ENCODE results near the gene FREM2. TPM values are rescaled to one million over a fixed set of nuclear protein-coding genes. Genes with fewer than 3 reads are reported as not detected.

Gene FREM2
- total RNA-seq, 1 donor from 2014 or later = 0.03 TPM

GRCh38 chr13:38804536-38804935 lies 117.7 kb downstream of the FREM2 start:
- DNase-seq (ENCODE audit: missing footprints) (no peak), ATAC-seq (no peak)
- intact Hi-C loops (cut with DNase I) = no loop called here

DNA sequence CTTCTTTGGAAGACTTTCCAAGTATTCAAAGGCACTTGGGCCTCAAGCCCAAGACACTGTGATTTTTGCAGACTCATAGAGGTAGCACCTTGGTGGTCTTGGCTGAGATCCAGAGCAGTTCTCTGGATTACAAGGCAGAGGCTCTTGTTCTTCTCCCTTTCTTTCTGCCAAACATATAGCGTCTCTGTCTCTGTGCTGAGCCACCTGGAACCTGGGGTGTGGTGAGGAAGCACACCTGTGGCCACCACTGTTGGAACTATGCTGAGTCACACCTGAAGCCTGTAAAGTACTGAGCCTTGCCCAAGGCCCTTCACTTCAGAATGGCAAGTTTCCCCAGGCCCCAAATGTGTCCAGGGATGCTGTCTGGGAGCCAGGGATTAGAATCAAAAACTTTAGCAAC lies 127.5 kb downstream of the FREM2 start:
- intact Hi-C loops (cut with DNase I) = no loop called here
- DNase-seq (ENCODE audit: missing footprints) (no peak), ATAC-seq (no peak)

DNA sequence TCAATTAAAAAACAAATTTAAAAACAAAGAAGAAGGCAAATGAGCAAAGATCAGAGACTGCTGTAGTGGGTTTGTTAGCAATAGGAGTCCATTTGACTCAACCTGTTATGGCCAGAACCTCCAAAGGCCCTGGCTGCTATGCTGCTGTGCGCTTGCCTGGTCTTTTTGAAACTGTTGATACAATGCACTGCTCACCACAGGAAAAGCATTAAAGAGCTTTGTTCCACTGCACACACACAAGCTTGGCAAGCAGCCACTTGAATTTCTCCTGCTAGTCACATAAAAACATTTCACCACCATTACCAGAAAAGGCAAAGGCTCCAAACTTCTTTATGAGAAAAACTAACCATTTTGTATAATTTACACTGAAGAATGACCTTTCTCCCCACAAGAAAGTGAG lies 132.2 kb downstream of the FREM2 start:
- intact Hi-C loops (cut with DNase I) = no loop called here
- DNase-seq (ENCODE audit: missing footprints) = no peak
- ATAC-seq = no peak

- intact Hi-C loops (cut with DNase I) = no loop called here
- DNase-seq (ENCODE audit: missing footprints) (no peak), ATAC-seq (no peak)
Observed at GRCh38 chr13:38819596-38819995, 132.7 kb downstream of the FREM2 start.

- ATAC-seq = no peak
Observed at GRCh38 chr13:38821770-38822551, 135.1 kb downstream of the FREM2 start.

GRCh38 chr13:38824342-38824741 lies 137.5 kb downstream of the FREM2 start:
- no peak for DNase-seq (ENCODE audit: missing footprints)
- intact Hi-C loops (cut with DNase I) = no loop called here
- no peak for ATAC-seq

More at GRCh38 chr13:38821770-38822551, 135.1 kb downstream of the FREM2 start:
- intact Hi-C loops (cut with DNase I) = no loop called here
- no peak for DNase-seq (ENCODE audit: missing footprints)

- intact Hi-C loops (cut with DNase I) = no loop called here
- ATAC-seq = no peak
- no peak for DNase-seq (ENCODE audit: missing footprints)
Observed at GRCh38 chr13:38826182-38826813, 139.4 kb downstream of the FREM2 start.

GRCh38 chr13:38830442-38831045 lies 143.7 kb downstream of the FREM2 start:
- no peak for ATAC-seq
- no peak for DNase-seq (ENCODE audit: missing footprints)

GRCh38 chr13:38844581-38844980 lies 157.7 kb downstream of the FREM2 start:
- ATAC-seq (no peak), DNase-seq (ENCODE audit: missing footprints) (no peak)
- intact Hi-C loops (cut with DNase I) = no loop called here

More at GRCh38 chr13:38830442-38831045, 143.7 kb downstream of the FREM2 start:
- intact Hi-C loops (cut with DNase I) = no loop called here

DNA sequence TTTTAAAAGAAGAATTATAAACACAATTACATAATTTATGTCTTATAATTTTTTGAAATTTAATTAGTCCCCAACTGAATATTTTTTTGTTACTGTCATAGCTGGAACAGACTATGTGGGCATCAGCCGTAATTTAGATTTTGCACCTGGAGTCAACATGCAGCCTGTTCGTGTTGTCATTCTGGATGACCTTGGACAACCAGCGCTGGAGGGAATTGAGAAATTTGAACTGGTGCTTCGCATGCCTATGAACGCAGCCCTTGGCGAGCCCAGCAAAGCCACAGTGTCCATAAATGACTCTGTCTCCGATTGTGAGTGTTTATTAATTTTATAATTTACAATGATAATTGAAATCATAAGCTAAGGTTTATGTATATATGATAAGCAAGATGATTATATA lies 161.5 kb downstream of the FREM2 start:
- intact Hi-C loops (cut with DNase I) = no loop called here
- no peak for ATAC-seq
- no peak for DNase-seq (ENCODE audit: missing footprints)

GRCh38 chr13:38849315-38849714 lies 162.4 kb downstream of the FREM2 start:
- DNase-seq (ENCODE audit: missing footprints) (no peak), ATAC-seq (no peak)
- intact Hi-C loops (cut with DNase I) = no loop called here

DNA sequence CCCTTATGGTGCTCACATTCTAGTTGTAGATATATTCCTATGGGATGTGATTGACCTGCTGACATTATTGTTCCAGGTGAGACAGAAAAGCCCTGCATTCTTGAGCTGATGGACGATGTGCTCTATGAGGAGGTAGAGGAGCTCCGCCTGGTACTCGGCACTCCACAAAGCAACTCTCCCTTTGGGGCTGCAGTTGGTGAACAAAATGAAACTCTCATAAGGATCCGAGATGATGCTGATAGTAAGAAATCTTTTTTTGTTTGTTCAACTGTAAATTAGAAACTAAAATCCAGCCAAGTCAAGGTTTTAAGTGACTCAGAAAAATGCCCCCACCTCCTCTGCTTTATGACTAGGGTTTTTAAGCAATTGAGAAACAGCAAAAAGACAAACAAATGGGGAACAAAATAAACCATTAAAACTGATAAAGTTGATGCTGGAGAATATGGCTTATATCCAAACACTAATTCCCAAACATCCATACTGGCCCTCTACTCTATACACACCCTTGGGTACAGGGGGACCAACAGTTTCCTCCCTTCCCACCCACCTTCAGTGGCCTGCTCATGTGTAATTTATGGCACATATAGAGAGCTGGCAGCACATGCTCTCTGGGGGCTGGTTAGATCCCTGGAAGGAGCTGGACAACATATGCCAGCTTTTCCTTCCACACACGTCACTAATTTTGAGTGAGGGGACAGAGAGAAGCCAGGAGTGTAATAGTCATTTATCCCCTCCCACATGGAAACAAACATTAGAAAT lies 164.2 kb downstream of the FREM2 start:
- DNase-seq (ENCODE audit: missing footprints) = no peak
- no peak for ATAC-seq
- intact Hi-C loops (cut with DNase I) = no loop called here

GRCh38 chr13:38854226-38854625 lies 167.3 kb downstream of the FREM2 start:
- ATAC-seq = no peak
- intact Hi-C loops (cut with DNase I) = no loop called here
- no peak for DNase-seq (ENCODE audit: missing footprints)

DNA sequence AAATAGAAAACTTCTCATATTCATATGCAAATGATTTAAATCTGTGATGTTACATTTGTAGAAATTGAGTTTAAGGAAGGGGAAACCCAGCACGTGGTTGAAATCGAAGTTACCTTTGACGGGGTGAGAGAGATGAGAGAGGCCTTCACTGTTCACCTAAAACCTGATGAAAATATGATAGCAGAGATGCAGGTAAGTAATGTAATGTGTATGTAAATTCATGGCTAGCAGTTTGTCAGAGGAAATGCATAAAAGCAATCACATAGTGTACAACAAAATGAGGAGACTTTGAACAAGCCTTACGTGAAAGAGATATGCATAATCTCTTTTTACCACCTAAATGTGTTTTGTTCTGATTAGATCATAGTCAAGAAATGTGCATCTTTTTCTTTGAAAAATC lies 169.2 kb downstream of the FREM2 start:
- intact Hi-C loops (cut with DNase I) = no loop called here
- ATAC-seq (no peak), DNase-seq (ENCODE audit: missing footprints) (no peak)

- no peak for ATAC-seq
- no peak for DNase-seq (ENCODE audit: missing footprints)
- intact Hi-C loops (cut with DNase I) = no loop called here
Observed at GRCh38 chr13:38862443-38862842, 175.6 kb downstream of the FREM2 start.

GRCh38 chr13:38863536-38863935 lies 176.7 kb downstream of the FREM2 start:
- no peak for DNase-seq (ENCODE audit: missing footprints)
- ATAC-seq = no peak
- intact Hi-C loops (cut with DNase I) = no loop called here

DNA sequence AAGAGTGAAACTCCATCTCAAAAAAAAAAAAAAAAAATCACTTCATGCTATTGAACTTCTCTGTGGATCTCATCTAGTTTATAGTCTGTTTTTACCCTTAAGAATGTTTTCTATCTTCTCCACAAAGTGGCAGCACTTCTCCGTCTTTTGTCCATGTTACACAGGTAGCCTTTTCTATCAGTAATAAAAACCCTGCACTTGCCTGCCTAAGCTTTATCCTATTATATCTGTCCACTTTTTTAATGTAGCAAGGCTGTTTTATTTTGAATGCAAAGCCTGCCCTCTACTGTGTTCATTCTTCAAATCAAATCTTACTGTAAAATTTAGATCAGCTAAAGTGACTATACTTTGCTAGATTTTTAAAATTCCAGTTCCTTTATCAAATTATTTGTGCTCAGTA lies 179.8 kb downstream of the FREM2 start:
- ATAC-seq = no peak
- intact Hi-C loops (cut with DNase I) = no loop called here

DNA sequence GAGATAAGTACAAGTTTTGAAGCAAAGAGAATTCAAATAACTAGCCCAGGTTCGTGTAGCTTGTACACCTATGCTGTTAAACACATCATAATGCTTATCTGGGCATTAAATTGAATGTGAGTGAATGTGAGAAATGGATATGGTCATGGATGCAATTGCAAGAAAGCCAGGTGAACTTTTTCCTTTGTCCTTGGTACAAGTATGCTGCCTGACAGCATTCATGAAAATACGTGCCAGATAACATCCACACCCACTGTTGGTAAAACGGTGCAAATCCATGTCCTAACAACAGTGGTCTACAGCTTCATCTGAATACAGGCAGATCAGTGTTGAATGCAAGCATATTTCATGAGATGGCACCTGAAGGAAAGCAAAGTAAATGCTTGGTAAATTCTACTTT lies 181.5 kb downstream of the FREM2 start:
- intact Hi-C loops (cut with DNase I) = no loop called here
- no peak for DNase-seq (ENCODE audit: missing footprints)
- no peak for ATAC-seq

More for the DNA sequence above, 179.8 kb downstream of the FREM2 start:
- no peak for DNase-seq (ENCODE audit: missing footprints)

DNA sequence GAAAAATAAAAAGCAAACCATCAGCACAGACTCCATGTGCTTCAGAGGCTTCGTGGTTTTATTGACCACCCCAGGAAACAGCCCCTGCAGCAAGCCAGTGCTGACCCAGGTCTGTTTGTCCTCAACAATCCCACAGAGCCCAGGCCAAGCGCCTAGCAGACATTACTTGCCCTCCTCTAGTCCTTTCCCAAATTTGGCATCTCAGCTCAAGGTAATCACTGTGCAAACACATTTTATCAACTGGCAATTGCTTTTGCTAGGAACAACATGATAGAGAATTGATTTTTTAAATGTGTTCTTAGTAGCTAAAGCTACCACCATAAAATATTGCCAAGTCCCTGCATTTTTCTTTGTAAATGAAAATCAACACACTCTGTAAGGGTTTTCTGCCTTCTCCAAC lies 182.0 kb downstream of the FREM2 start:
- intact Hi-C loops (cut with DNase I) = no loop called here
- DNase-seq (ENCODE audit: missing footprints) = no peak
- no peak for ATAC-seq
